Kidney epithelial cell (primary cell): ENCODE measurements around the gene ANAPC7. TPM values are rescaled to one million over a fixed set of nuclear protein-coding genes. Genes with fewer than 3 reads are reported as not detected.

Experiments used
- DNase-seq: peaks from one replicate; pipeline ENCODE4 v3.0.0-alpha.2; 2010; ENCODE audit warnings: low read depth
- H3K27me3 ChIP-seq: 2 replicates; pipeline ENCODE4 v1.6.0; 2011; ENCODE audit warnings: low read length; ENCODE audit not compliant: control insufficient read depth, insufficient read depth
- H3K36me3 ChIP-seq: 2 replicates; pipeline ENCODE4 v1.5.1; 2011; ENCODE audit warnings: low read length; ENCODE audit not compliant: control insufficient read depth, insufficient read depth
- H3K4me3 ChIP-seq: 2 replicates; pipeline ENCODE4 v1.5.1; 2011; ENCODE audit warnings: low read depth, mild to moderate bottlenecking, control low read depth, low read length
- total RNA-seq: library from RNA; depleted of rRNA; stranded (reverse); fragments of >200 nt; gene quantifications from 2 replicates; pipeline ENCODE4 v1.2.3, GENCODE V29; 2015
- TF ChIP-seq, protein P1 (sequence below): IDR thresholded peaks from 2 replicates; pipeline ENCODE4 v1.5.1; 2011; ENCODE audit warnings: mild to moderate bottlenecking, moderate library complexity, low read length, control low read depth, inconsistent platforms; ENCODE audit not compliant: insufficient read depth, poor library complexity, severe bottlenecking

The ANAPC7 gene
- total RNA-seq, 1 donor from 2014 or later, result 51.3 TPM

DNA sequence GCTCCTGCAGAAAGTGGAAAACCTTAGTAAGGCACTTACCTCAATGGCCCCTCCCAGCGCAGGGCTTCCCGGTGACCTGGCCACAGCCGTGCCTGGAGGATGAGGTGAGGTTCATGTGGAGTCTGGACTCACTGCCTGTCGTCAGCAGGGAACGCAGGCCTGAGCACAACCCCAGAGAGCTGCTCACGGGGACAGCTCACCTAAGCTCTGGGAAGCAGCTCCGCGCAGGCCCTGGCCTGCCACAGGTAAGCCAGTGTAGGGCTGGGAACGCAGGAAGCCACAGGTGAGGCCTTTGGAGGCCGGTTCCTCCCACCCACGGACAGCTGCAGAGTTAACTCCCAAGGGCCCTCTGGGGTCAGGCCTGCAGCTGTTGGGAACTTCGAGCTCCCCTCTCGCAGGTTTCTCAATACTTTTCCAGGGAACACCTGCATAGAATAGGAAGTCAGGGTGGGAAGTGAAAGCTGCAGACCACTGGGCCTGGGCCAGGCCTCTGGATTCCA lies 32.7 kb downstream of the ANAPC7 start:
- Histone ChIP-seq H3K36me3 (peaks cover 2% of the 10 kb centered on the region), H3K27me3 (no peaks in the 10 kb centered on the region), H3K4me3 (no peak overlapping the region)
- TF ChIP-seq, protein P1, sequence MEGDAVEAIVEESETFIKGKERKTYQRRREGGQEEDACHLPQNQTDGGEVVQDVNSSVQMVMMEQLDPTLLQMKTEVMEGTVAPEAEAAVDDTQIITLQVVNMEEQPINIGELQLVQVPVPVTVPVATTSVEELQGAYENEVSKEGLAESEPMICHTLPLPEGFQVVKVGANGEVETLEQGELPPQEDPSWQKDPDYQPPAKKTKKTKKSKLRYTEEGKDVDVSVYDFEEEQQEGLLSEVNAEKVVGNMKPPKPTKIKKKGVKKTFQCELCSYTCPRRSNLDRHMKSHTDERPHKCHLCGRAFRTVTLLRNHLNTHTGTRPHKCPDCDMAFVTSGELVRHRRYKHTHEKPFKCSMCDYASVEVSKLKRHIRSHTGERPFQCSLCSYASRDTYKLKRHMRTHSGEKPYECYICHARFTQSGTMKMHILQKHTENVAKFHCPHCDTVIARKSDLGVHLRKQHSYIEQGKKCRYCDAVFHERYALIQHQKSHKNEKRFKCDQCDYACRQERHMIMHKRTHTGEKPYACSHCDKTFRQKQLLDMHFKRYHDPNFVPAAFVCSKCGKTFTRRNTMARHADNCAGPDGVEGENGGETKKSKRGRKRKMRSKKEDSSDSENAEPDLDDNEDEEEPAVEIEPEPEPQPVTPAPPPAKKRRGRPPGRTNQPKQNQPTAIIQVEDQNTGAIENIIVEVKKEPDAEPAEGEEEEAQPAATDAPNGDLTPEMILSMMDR, result no peak
- DNase-seq, result no peak

DNA sequence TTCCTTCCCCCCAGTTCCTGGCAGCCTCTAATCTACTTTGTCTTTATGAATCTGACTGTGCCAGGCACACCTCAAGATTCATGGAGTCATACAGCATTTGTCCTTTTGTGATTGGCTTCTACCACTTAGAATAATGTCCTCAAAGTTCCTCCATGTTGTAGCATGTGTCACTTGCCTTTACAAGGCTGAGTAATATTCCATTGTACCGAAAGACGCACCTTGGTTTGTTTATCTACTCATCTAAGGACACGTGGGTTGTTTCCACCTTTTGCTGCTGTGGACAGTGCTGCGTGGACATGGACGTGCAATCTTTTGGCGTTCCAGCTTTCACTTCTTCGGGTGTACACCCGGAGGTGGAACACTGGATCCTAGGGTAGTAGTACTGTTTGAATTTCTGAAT lies 33.5 kb downstream of the ANAPC7 start:
- no peak for DNase-seq
- no peaks in the 10 kb centered on the region for H3K27me3 ChIP-seq
- no peaks in the 10 kb centered on the region for H3K36me3 ChIP-seq
- no peak overlapping the region for H3K4me3 ChIP-seq
- TF ChIP-seq, protein P1, result no peak

DNA sequence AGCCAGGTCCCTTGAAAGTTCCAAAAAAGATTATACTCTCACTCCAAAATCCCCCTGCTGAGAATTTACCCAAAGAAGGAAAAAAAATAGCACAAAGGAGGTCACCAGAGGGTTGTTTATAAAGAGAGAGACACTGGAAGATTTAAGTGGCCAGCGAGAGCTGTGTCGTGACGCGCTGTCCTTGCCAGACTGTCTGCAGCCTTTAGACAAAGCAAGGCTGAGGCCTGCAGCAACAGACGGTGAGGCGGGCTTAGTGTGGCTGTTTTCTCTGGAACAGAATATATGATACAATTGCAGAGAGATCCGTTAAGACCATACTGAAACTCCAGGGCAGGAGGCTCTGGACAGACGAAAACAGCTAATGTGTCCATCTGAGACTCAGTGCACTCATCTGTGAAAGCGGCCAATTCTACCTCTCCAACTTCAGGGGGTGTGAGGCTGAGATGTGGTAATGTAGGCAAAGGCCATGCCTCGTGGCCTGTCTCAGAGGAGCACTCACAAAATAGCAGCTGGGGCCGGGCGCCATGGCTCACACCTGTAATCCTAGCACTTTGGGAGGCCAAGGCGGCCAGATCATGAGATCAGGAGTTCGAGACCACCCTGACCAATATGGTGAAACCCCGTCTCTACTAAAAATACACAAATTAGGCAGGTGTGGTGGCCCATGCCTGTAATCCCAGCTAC lies 36.2 kb downstream of the ANAPC7 start:
- no peaks in the 10 kb centered on the region for H3K36me3 ChIP-seq

DNA sequence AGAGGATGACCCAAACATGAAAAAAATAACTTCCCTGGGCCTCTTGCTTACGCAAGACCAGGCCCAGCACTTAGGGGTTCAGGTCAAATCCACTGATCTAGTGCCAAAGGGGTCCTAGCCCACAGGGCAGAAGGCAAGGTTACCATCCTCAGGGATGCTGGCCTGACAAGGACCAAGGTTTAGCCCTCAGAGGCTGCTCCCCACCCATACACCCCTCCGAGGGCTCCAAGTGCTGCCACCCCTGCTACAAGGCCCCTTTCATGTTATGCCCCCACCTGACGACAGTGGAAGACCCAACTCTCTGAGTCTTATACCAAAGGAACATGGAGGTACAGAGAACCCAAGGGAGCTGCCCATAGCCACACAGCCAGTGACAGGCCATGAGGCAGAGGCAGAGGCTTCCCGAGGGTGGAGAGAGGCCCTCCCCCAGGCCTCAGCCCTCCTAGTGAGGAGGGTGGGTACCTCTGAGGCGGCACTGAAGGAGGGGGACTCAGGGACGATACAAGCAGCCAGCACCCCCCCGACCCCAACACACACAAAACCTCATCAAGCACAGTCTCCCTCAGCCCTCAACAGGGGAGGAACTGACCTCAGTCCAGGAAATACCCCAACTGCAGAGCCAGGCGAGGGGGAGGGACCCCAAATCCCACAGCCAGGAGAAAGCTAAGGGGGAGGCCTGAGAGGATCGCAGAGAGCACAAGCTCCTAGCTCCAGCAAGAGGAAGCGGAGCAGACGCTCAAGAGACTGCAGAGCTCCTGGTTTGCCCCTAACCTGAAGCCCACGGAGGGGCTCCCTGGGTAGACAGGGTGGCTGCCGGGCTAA lies 37.0 kb downstream of the ANAPC7 start:
- TF ChIP-seq, protein P1, result no peak
- DNase-seq, result no peak
- no peaks in the 10 kb centered on the region for H3K27me3 ChIP-seq
- no peak overlapping the region for H3K4me3 ChIP-seq
- no peaks in the 10 kb centered on the region for H3K36me3 ChIP-seq

More for the DNA sequence above, 36.2 kb downstream of the ANAPC7 start:
- TF ChIP-seq, protein P1, result no peak
- DNase-seq, result no peak
- Histone ChIP-seq H3K4me3 (no peak overlapping the region), H3K27me3 (no peaks in the 10 kb centered on the region)

DNA sequence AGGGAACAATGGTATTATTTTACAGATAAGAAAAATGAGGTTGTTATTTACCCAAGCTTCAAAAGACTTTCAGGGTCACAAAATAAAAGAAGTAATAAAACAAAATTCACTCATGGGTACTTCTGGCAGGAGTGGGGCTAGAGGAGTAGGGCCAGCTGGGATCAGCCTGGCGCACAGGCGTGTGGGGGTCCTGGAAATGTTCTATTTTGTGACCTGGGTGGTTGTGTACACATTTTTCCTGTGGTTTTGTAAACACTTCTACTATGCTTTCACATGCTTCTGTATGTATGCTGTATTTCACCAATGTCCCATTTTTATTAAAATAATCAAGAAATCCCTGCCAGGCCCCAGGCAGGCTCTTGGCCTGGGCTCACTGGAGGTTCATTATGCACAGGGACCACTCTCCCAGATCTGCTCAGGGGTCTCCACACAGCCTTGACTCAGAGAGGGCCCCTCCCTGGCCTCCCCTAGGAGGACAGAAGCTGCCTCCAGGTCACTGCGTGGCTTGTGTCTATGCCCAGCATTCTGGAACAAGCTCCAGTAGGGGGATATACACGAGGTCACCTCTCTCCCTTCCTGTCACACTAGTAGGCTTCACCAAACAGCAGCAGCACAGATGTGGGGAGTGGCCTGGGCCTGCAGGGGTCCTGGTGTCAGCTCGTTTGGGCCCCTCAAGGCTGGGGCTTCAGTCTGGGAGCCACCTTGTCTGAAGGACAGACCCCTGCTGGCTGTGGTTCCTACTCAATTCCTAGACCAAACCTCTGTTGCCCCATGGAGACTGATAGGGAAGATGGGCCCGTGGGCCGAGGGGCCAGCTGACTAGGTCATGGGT lies 37.8 kb downstream of the ANAPC7 start:
- no peak for DNase-seq
- no peaks in the 10 kb centered on the region for H3K36me3 ChIP-seq
- TF ChIP-seq, protein P1, result no peak
- no peak overlapping the region for H3K4me3 ChIP-seq
- no peaks in the 10 kb centered on the region for H3K27me3 ChIP-seq
